NCI-H2196 (cell line): ENCODE measurements around the gene ZNF804A.

Experiments
- DNase-seq: peaks from one replicate; lab custom pipeline; 2025; ENCODE audit not compliant: unreplicated experiment; lab: John Stamatoyannopoulos, UW

Gene ZNF804A

DNA sequence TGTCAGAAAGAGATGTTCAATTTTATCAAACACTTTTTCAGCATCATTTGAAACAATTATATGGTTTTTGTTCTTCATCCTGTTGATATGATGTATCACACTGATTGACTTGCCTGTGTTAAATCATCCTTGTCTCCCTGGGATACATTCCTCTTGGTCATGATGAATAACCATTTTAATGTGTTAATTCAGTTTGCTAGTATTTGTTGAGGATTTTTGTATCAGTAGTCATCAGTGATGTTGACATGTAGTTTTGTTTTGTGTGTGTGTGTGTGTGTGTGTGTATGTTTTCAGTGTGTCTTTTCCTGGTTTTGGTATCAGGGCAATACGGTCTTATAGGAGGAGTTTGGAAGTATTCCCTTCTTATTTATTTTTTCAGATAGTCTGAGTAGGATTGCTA lies 325.4 kb downstream of the ZNF804A start:
- no peak for DNase-seq

DNA sequence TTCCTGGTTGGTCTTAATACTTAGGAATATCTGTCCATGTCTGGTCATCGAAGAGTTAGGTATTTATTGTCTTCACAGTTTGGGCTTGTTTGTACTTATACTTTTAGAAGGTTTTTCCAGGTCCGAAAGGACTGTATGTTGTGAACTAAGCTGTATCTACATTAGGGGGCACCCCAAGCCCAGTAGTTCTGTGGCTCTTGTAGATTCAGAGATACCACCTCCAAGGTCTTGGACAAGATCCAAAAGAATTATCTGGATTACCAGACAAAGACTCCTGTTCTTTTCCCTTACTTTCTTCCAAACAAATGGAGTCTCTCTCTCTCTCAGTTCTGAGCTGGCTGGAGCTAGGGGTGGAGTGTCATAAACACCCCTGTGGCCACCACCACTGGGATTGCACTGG lies 328.7 kb downstream of the ZNF804A start:
- DNase-seq = no peak

DNA sequence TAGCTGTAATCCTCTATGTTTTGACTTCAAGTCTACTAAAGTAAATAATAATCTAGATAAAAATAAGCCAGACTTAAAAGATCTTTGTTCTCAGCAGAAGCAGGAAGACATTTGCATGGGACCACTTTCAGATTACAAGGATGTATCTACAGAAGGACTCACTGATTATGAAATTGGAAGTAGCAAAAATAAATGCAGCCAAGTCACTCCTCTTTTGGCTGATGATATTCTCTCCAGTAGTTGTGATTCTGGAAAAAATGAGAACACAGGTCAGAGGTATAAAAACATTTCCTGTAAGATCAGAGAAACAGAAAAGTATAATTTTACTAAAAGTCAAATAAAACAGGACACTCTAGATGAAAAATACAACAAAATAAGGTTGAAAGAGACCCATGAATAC lies 338.4 kb downstream of the ZNF804A start:
- no peak for DNase-seq

DNA sequence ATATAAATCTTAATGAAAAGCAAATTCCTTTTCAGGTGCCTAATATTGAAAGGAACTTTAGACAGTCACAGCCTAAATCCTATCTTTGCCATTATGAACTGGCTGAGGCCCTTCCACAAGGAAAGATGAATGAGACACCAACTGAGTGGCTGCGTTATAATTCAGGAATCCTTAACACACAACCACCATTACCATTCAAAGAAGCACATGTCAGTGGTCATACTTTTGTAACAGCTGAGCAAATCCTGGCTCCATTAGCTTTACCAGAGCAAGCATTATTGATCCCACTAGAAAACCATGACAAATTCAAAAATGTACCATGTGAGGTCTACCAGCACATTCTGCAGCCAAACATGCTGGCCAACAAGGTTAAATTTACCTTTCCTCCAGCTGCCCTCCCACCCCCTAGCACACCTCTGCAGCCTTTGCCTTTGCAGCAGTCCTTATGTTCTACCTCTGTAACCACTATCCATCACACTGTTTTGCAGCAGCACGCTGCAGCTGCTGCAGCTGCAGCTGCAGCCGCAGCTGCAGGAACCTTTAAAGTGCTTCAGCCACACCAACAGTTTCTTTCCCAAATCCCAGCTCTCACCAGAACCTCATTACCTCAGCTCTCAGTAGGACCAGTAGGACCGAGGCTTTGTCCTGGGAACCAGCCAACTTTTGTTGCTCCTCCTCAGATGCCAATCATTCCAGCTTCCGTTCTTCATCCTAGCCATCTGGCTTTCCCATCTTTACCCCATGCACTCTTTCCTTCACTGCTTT lies 340.1 kb downstream of the ZNF804A start:
- DNase-seq = no peak

DNA sequence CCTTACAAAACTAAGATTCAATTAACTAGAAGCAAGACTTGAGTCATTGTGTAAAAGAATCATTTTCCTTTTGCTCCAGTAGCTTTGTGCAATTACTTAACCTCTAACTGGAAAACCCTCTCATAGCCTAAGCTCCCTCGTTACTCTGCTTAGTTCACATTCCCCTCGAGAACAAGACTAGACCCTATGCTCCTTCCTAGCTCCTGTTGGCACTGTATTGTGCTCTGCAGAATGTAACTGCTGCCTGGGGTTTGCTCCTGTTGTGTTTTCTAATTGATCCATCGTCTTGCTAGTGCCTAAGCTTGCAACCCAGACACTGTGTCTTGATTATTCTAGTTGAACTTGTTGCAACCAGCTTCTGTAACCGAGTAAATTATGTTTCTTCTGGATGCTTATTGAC lies 347.0 kb downstream of the ZNF804A start:
- no peak for DNase-seq

DNA sequence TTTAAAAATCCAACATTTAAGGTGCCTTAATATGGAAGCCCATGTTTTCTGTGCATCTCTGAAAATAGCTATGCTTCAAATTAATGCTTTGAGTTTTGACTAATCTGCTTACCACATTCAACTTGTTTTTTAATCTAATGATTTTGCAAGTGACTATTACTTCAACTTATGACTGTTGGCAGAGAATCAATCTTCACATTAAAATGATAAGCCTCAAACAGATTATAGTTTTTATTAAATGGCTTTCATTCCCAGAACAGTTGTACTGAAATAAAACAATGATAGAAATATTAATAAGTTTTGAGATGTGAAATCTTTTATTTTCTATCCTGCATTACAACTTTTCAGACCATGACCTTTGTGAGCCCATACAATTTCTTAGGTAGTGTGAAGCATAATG lies 347.5 kb downstream of the ZNF804A start:
- no peak for DNase-seq

DNA sequence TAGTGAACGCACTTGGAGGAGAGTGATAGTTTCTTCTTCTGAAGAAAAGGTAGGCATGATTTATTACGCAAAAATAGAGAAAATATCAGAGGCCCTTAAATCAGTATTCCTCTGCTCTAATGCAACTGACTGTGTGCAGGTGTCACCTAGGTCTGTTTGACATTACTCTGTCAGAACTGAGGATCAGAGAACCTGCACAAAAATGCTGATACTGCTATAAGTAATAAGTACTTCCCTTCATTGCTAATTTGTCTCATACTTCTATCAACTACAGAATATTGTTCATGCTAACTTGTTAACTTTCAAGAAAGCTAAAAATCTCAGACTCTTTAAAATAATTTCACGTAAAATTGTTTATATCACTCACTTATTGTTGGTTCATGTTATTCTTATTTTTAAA lies 358.5 kb downstream of the ZNF804A start:
- no peak for DNase-seq

DNA sequence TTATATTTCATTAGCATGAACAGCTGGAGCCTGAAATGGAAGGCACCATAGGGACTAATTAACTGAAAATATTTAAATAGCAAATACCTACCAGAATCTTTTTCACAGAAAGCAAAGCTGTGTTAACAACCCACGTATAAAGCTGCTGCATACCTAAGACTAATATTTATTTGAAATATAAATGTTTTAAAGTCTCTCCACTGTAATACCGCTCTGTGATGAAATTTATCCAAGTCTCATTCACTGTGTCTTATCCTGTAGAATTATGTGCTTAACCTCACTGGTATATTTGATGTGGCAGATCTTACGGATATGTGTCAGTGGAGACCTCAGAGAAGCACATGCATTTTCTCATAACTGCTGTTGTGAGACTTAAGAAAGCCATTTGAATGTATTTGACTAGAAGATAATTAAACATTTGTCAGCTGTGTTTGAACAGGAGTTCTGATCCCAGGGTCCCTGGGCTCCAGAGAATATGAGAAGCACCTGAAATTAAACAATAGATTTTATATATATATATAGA lies 373.3 kb downstream of the ZNF804A start:
- no peak for DNase-seq
